Jurkat, Clone E6-1 (cell line): ENCODE data around the gene CDX1.

Experiments
- DNase-seq: peaks from one replicate; pipeline ENCODE4 v3.0.0-alpha.2; 2011; ENCODE audit warnings: low read depth, low spot score
- H3K4me3 ChIP-seq: 2 replicates; pipeline ENCODE4 v1.5.1; 2011; ENCODE audit warnings: mild to moderate bottlenecking, low read length, control low read depth, moderate library complexity

CDX1 gene

DNA sequence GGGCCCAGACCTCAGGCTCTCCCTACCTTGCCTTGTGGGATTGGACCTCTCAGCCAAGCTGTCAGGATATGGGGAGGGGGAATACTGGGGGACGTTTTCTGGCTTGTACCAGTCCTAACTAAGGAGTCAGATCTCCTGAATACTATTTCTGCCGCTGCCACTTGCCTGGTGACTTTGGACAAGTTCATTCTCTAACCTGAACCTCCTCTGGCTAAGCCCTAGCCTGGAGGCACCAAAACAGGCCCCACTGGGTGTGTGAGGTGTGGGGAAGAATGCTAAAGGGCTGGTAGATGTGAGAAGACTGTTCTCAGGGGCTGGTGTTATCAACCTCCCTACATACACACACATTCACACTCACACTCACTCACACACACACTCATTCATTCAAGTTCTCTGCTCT is 24.4 kb downstream of the CDX1 start:
- no peak for DNase-seq
- H3K4me3 ChIP-seq: no peak overlapping the region

DNA sequence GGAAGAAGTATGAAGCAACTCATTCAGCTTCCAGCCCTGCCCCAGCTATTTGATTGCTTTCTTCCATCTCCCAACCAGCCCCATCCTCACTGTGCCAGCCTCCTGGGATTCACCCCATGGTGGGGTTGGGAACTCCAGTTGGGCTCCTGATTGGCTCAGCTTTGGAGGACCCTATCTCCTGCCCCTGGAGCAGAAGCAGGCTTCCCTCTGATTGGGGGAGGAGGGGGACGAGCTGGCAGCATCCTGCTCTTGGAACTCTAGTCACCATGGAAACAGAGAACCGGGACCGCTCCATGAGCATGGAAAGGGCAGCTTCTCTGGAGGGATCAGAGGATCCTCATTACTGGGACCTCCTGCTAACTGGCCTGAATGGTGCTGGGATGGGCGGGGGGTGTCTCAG is 25.9 kb downstream of the CDX1 start:
- no peak overlapping the region for H3K4me3 ChIP-seq
- no peak for DNase-seq

DNA sequence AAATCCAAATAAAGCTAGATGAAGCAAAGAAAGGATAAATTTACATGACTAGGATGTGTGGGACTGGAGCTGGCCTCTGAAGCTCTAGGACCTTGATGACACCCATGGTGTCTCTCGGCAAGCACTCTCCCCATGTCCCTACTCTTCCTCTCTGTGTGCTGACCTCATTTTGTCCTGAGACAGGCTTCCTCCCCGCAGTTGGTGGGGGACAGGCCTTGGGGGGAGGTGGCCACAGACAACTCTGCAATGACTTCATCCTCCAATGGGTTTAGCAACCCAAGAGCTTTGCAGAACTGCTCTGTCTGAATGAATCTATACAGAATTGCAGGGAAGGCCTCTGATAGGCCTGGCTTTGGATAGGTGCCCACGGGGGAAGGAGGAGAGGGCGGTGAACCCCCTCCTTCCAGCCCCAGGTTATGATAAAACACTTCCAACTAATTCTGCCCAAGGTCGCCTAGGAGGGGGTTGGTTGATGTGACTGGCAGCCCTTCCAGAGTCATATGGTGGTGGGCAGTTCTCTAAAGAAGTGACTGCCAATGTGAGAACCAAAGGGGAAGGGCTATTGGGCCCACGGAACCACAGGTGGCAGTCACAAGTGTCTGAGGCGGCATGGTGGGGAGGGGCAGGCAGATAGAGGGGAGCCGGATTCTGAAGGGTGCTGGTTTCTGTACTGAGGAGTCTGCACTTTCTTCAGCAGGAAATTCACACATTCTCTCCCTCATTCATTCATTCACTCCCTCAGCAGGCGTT is 29.3 kb downstream of the CDX1 start:
- H3K4me3 ChIP-seq: no peak overlapping the region
- no peak for DNase-seq

DNA sequence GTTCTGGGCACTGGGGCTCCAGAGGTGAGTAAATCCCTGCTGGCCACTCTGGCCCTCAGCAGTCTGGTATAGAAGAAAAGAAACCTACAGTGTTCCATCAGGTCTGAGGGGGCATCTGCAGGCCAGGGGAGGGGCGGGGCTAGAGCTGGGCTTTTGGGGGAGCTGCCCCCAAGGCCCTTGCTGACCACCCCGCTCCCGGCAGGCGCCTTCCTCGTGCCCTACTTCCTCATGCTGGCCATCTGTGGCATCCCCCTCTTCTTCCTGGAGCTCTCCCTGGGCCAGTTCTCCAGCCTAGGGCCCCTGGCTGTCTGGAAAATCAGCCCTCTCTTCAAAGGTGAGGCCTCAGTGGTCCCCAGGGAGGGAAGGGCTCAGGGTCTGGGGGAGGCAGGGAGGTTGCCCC is 29.9 kb downstream of the CDX1 start:
- H3K4me3 ChIP-seq: no peak overlapping the region
- no peak for DNase-seq

DNA sequence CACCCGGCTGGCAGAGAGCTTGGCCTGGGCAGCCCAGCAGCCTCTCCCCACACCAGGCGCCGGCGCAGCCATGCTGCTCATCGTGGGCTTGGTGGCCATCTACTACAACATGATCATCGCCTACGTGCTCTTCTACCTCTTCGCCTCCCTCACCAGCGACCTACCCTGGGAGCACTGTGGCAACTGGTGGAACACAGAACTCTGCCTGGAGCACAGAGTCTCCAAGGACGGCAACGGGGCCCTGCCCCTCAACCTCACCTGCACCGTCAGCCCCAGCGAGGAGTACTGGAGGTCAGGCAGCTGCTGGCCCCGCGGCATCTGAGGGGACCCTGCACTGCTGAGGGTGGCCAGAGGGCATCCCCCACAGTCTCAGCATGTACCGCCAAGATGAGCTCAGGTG is 30.4 kb downstream of the CDX1 start:
- no peak for DNase-seq
- H3K4me3 ChIP-seq: no peak overlapping the region

DNA sequence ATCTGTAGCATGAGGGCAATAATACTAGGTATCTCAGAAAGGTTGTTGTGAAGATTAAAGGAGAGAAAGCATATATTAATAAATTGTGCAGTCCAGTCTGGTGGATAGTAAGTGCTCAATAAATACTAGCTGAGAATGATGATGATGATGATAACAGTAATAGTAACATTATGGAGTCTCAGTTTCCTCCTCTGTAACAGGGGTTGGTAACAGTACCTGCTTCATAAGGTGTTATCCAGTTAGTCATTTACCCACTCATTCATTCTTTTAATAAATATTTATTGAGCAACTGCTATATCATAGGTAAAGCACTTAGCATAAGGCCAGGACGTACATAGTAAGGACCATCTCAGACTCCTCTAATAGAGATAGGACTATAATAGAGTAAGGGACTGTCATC is 30.9 kb downstream of the CDX1 start:
- H3K4me3 ChIP-seq: no peak overlapping the region
- no peak for DNase-seq

DNA sequence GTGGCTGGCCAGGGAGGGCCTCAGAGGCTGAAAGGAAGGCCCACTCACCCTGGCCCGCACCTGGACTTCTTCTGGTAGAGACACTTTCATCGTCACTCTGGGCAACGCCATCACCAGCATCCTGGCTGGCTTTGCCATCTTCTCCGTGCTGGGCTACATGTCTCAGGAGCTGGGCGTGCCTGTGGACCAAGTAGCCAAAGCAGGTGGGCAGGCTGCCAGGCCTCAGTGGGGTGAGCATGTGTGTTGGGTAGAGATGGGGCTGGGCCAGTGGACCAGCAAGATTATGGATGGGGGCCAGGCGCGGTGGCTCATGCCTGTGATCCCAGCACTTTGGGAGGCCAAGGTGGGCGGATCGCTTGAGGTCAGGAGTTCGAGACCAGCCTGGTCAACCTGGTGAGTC is 35.9 kb downstream of the CDX1 start:
- DNase-seq: no peak
- no peak overlapping the region for H3K4me3 ChIP-seq

DNA sequence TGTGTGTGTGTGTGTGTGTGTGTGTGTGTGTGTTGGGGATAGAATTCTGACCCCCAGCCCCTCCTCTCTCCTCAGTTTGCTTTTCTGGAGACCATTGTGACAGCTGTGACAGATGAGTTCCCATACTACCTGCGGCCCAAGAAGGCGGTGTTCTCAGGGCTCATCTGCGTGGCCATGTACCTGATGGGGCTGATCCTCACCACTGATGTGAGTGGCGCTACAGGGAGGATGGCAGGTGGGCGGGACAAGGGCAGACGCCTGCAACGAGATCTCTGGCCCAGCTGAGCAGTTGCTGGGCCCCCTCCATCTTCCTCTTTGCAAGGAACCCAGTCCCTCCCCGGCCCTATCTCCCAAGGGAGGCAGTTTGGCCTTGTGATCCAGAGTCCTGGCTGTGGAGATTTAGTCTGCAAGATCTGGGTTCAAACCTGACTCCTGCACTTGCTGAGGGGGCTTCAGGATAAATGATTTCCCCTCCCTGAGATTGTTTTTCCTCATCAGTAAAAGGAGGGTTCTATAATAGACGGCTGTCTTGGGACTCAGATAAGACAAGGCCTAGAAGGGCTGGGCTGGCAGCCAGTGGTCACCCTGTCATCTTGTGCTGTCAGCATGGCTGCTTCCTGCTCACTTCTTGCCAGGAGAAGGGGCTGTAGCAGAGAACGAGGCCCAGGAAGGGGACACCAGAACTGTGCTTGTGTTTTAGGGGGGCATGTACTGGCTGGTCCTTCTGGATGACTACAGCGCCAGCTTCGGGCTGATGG is 37.4 kb downstream of the CDX1 start:
- no peak overlapping the region for H3K4me3 ChIP-seq
- DNase-seq: no peak

DNA sequence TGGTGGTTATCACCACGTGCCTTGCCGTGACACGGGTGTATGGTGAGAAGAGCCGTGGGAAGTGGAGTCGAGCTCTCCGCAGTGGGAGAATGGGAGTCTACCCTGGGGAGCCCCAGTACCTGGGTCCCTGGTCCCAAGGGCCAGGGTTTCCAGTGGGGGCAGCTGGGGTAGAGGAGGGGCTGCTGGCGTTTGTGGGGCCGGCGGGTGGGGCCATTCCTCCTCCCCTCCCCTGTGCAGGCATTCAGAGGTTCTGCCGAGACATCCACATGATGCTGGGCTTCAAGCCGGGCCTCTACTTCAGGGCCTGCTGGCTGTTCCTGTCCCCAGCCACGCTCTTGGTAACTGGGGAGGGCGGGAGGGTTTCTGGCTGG is 38.0 kb downstream of the CDX1 start:
- no peak for DNase-seq
- H3K4me3 ChIP-seq: no peak overlapping the region

DNA sequence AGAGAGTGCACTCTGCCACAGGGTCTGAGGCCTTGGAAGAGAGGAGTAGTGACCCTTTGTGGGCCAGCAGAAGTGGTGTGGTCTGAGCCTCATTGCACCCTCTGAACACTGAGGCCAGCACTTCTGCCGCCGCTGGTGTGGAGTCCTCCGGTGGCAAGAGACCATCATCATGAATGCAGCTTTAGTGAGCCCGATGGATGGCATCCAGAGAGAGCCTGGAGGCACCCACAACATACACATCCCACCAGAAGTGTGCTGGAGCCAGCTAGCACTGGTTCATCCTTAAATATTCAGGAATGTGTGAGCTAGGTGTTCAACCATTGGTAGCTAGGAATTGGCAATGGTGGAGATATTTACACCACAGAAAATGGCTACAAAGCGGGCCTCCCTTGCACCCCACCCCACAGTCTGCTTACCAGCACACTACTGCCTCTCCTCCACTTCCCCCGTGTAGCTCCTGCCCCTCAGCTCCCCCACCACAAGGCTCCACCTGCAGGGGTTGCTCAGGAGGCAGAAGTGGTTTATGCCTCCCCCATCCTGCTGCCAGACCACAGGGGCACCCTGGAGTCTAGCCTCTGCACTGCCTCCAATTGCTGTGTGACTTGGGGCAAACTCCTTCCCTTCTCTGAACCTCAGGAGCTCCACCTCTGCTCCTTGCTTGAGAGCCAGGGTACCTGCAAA is 39.7 kb downstream of the CDX1 start:
- peak; percentile 67 for DNase-seq
- H3K4me3 ChIP-seq: no peak overlapping the region

DNA sequence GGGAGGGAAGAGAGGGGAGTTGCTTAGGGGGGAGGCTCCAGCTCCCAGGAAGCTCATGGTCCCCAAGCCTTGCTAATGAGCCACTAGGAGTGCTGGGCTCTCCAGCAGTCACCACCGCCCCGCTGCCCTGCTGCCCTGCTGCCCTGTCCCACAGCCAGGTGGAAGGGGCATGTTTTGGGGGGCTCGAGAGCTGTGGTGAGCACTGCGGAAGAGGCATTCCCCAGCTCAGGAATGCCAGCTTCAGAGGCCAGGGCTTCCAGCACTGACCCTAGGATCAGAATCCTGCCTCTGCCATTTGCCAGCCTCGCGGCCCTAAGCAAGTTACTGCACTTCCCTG is 40.2 kb downstream of the CDX1 start:
- DNase-seq: no peak
- no peak overlapping the region for H3K4me3 ChIP-seq

DNA sequence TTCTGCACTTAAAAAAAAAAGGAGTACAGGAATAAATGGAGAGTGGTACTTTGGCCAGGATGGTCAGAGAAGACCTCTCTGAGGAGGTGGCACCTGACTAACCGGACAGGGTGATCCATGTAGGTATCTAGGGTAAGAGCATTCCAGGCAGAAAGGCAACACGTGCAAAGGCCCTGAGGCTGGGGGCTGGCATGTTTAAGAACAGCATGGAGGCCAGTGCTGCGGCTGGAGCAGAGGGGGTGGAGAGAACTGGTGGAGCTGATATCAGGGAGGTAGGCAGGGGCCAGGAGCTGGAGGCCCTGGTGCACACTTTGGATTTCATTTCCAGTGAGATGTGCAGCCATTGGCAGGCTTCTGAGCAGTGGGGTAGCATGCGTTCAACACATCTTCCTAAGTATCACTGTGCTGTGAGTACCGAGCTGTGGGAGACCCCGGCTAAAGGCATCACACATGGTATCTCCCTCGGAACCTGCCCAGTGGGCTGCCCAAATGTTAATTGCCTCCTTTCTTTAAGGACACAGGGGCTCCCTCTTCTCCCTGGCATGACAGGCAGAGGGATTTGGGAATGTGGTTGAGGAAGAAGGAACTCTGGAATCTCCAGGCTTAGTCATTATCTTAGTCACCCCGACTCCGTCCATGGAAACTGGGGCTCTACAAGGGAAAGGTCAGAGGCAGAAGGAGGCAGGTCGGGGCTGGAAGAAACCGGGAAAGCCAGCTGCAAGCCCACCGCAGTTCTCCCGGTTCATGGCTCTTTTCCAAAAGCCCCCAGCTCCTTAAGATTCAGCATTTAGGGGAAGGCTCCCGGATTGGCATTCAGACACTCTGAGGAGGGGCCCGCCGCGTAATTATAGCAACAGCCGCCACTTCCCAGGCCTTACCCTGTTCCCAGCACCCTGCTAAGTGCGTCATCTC is 41.9 kb downstream of the CDX1 start:
- no peak for DNase-seq
- H3K4me3 ChIP-seq: no peak overlapping the region

DNA sequence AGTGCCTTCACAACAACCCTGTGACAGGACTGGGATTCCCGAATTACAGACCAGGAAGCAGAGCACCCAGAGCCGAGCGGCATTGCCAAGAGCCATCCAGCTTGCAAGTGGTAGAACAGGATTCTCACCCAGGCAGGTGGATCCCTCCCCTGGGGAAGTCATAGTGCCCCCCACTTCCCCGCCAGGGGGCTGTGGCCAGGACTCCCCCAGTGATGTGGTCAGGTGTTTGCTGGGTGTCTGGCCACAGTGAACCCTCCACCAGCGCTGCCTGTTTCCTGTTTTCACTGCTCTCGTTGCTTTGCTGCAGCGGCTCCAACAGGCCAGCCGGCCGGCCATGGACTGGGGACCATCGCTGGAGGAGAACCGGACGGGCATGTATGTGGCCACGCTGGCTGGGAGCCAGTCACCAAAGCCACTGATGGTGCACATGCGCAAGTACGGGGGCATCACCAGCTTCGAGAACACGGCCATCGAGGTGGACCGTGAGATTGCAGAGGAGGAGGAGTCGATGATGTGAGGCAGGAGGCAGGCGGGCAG is 42.6 kb downstream of the CDX1 start:
- DNase-seq: peak; percentile 35
- no peak overlapping the region for H3K4me3 ChIP-seq

DNA sequence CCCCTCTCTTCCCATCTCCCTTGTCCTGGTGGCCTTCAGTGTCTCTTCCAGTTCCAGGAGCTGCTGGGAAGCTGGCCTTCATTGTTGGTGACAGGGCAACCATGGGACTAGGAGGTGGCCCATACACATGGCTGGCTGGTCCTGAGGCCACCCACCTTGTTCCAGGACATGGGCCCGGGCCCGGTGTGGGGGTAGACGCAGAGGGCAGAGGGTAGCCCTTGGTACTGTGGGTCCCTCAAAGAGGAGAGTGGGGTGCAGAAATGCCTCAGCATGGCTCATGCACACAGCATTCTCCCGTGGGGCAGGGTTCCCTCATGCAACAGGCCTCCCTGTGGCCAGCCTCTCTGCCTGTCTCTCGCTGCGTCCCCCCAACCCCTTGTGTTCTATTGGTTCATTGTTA is 44.1 kb downstream of the CDX1 start:
- H3K4me3 ChIP-seq: no peak overlapping the region
- DNase-seq: no peak

DNA sequence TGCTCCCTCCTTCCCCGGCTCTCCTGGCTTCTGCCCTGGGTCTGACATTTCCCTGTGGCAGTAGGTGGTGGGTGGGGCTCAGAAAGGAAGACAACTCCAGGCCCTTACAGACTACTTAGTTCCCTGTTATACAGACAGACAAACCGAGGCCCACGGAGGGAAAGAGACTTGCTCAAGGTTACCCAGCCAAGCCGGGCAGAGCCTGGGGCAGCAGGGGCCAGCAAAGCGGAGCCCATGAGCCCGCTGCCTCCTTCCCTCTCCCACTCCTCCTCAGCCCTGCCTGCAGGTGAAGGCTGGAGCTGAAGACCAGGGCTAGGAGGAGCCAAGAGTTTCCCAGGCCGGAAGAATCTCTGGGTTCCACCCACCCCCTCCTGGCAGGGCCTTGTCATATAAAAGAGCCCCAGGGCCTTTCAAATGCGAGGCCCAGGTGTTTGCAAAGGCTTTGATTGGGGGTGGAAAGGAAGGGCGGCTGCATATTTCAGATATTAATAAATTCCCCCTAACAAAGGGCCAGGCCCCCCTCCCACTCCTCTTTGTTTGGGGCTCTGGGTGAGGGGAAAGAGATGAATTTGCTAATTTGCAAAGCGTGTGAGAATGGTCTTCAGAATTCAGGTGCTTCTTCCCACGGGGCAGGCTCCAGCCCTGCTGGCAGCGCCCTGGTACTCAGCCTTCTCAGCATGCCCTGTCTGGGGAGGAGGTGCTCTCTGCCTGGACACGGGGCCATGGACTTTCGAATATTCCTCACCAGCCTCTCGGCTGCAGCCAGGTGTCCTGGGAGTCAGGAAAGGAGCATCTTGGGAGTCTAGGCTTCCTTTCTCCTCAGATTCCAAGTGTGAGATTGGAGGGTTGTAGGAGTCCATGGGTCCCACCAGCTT is 44.8 kb downstream of the CDX1 start:
- no peak for DNase-seq
- no peak overlapping the region for H3K4me3 ChIP-seq

DNA sequence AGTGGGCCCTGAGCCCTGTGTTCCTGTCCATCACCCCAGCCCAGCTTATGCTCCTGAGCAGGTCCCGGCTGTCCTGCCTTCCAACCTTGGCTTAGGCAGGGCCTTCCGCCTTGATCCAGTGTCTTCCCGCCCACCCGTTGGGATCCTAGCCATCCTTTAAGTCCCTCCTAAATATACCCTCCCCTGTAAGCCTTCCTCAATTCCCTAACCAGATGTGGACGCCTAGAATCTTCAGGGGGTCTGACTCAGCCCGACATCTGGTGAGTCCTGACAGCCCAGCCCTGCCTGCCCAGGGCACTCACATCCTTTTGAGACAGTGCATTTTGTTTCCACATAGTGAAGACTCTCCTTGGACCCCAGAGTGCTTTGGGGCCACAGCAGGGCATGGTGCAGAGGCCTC is 47.0 kb downstream of the CDX1 start:
- H3K4me3 ChIP-seq: no peak overlapping the region
- DNase-seq: no peak

DNA sequence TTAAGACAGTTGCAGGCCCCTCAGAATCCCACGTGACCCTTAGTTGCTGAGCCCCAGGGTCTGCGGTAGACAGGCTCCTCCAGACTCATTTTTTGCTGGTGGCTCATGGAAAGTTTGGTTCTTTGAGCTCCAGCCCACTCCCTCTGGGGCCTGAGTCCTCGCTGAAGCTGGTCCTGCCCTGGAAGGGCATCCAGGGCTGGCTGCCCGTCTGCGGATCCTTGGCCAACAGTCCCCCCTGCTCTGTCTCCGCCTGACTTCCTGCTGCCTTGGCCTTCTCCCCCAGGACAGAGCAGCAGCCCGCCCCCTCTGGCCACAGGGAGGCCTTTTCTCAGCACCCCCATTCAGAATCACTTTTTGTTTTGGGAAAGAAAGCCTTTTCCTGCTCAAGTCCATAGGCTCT is 47.7 kb downstream of the CDX1 start:
- no peak for DNase-seq

More for the DNA sequence above, 47.7 kb downstream of the CDX1 start:
- no peak overlapping the region for H3K4me3 ChIP-seq
